GM08714 (cell line): ENCODE data around the gene FAR2.

Experiments
- H3K4me3 ChIP-seq: fragments of 200-500 bp; sonication (Bioruptor generic); 2 replicates; pipeline ENCODE4 v1.5.1; 2014; ENCODE audit warnings: mild to moderate bottlenecking, low read length, inconsistent platforms
- ZNF274 ChIP-seq: IDR thresholded peaks from 2 replicates; pipeline ENCODE4 v1.6.1; 2012; ENCODE audit warnings: mild to moderate bottlenecking, low read depth, low read length

The FAR2 gene

DNA sequence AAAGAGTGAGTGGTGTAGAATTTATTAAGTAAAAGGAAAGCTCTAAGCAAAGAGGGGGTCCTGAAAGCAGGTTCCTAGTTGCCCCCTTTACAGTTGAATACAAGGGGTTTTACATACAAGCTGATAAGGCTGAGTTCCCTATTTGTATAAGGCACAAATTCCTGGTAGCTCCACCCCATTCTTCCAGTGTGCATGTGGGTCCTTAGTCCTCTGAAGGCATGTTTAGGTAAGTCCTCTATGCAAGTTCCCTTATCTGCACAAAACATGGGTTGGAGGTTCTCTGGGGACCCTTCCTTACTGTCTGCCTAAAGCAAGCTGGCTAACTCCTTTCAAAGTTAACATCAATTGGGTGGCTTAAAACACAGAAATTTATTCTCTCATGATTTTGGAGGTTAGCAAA, 2.9 kb upstream of the FAR2 start:
- no peak for TF ChIP-seq ZNF274
- H3K4me3 ChIP-seq, result no peak overlapping the region

DNA sequence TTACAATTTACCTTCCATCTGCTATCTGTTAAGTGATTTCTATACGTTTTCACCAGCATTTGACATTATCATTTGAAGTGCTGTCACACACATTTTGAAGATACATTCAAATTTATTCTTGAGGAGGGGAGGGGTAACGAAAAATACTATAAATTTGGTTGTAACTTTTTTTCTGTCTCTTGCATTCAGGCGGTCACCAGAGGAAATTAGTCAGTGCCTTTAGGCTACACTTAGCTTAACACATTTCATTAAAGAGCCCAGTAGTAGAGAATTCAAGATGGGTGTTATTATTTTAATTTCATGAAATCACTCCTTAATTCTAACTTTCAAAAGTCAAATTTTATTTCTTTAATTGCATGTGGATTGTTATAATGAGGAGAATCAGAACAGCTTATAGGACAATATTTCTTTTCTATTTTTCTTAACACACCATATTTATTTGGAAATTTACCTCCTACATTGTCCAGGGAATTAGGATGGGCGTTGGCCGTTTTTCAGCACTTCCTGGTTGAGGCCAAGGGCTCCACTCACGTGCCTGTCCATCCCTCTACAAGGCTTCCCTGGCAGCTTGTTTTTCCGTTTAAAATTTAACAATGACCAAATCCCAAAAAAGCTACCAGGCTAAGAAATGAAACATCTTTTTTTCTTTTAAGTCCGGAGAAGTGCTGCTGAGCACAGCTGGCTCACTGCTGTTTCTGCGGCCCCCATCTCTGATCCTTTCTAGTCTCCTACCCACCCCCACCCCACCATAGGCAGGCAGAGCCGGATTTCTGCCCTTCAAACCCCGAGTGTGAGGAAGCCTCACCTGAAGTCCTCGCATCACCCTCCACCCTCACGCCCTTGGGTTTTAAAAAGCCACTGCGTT, 1.1 kb upstream of the FAR2 start:
- peak overlapping the region; percentile 84; the same call in 1 of the 2 replicates for H3K4me3 ChIP-seq
- no peak for TF ChIP-seq ZNF274

- H3K4me3 ChIP-seq, result peak overlapping the region; percentile 84
These were observed 525 bp upstream of the FAR2 start for GRCh38 chr12:29148596-29148910.

GRCh38 chr12:29149691-29150281, 708 bp downstream of the FAR2 start:
- peak overlapping the region; percentile 84; the same call in 1 of the 2 replicates for H3K4me3 ChIP-seq
- TF ChIP-seq ZNF274, result no peak

More at GRCh38 chr12:29148596-29148910, 525 bp upstream of the FAR2 start:
- no peak for TF ChIP-seq ZNF274

GRCh38 chr12:29150462-29150861, 1.4 kb downstream of the FAR2 start:
- no peak for TF ChIP-seq ZNF274
- H3K4me3 ChIP-seq, result peak overlapping the region; percentile 84; the same call in 1 of the 2 replicates

- TF ChIP-seq ZNF274, result no peak
- no peak overlapping the region for H3K4me3 ChIP-seq
These were observed 3.3 kb downstream of the FAR2 start for GRCh38 chr12:29152223-29152868.

DNA sequence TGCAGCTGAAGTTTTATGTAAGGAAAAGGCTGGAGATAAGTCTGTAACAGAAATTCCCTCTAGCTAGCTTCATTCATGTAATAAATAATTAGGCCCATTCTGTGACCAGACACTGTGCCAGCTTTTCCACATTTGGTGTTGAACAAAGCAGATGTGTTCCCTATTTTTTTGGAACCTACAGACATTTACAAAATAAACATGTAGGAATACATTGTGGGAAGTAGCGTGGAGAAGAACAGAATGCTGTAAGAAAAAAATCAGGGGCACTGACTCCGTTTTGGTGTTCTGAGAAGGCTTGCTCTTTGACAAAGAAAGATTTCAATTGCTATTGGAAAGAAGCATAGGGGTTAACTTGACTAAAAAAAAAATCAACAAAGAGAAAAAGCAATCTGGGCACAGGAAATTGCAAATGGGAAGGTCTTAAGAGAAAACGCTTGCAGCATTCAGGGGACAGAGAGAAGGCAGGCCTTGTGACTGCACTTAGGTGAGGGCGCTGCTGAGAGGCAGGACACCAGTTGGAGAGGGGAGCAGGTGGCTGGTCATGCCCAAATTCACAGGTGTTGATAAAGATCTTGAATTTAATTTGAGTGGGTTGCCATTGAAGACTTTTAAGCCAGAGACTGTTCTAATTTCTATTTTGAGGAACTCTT, 4.0 kb downstream of the FAR2 start:
- TF ChIP-seq ZNF274, result no peak
- H3K4me3 ChIP-seq, result no peak overlapping the region

DNA sequence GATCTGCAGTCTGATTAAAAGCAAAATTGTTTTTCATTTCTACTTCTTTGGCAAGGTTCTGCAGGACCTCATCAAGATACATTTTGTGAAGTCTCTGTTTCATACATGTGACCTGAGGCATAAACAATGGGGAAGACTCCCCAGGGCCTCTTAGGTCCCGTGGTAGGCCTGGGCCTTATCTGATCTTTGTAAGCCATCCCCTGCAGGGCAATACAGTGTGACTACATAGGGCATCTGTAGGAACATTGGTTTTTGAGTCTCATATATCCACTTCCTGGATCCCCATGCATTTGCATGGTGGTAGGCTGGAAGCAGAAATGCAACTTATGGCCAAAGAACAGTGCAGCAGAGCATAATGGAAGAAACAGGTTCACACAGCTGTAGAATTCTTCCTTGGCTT, 6.0 kb downstream of the FAR2 start:
- TF ChIP-seq ZNF274, result no peak
- no peak overlapping the region for H3K4me3 ChIP-seq

DNA sequence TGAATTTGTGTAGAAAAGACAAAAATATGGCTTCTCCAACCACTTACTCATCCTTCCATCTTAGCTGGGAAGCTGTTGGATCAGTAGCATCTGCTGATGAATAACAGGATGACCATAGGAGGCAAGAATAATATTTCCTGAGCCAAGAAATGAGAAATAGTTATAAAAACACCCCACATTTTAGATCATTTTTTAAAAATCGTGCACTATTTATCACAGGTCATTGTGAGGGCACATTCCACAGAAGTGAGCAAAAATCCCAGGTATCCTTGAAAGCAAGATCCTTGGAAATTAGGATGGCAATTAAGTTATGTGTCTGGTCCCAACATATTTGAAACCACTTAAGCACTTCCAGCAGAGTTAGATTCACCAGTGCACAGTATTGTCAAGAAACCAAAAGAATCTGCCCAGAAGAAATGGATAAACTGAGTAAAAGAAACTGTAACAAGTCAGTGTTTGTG, 8.4 kb downstream of the FAR2 start:
- no peak overlapping the region for H3K4me3 ChIP-seq
- TF ChIP-seq ZNF274, result no peak

GRCh38 chr12:29158115-29158763, 9.2 kb downstream of the FAR2 start:
- no peak for TF ChIP-seq ZNF274
- no peak overlapping the region for H3K4me3 ChIP-seq

DNA sequence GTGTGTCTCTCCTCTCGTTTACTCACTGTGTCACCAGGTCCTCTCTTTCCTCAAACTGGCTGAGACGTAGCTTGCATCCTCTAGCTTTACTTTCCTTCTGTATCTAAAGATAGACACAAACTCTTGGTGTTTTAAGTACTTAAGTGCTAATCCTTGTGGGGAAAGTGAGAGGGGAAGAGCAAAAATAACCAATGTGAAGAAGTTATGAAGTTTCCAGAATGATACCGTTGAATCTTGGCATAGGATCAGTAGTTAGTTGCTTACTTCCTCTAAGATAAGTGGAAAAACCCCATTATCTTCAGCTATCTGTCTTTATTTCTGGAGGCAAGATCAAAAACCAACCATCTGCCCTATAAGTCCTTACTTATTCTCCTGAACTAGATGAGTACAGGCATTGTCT, 10.6 kb downstream of the FAR2 start:
- no peak for TF ChIP-seq ZNF274
- no peak overlapping the region for H3K4me3 ChIP-seq

GRCh38 chr12:29160230-29160629, 11.2 kb downstream of the FAR2 start:
- no peak for TF ChIP-seq ZNF274
- no peak overlapping the region for H3K4me3 ChIP-seq

DNA sequence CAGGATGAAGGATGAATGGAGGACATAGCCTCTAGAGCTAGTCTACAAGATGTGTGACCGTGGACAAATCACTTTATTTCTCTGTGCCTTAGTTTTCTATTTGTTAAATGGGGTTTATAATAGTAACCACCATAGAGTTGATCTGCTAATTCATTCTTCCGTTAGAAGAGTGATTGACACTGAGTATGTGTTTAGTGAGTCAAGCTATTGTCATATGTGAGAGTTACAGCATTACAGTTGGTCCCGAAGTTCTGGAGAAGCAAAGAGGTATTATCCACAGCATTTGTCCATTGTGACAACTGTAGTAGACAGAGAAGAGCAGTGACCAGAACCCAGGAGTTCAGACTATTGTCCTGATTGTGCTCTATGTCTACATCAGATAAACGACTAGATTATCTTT, 14.1 kb downstream of the FAR2 start:
- TF ChIP-seq ZNF274, result no peak
- H3K4me3 ChIP-seq, result no peak overlapping the region

GRCh38 chr12:29164477-29165393, 15.7 kb downstream of the FAR2 start:
- no peak overlapping the region for H3K4me3 ChIP-seq
- no peak for TF ChIP-seq ZNF274
